Measurements from ENCODE around the gene AHSP.

DNA sequence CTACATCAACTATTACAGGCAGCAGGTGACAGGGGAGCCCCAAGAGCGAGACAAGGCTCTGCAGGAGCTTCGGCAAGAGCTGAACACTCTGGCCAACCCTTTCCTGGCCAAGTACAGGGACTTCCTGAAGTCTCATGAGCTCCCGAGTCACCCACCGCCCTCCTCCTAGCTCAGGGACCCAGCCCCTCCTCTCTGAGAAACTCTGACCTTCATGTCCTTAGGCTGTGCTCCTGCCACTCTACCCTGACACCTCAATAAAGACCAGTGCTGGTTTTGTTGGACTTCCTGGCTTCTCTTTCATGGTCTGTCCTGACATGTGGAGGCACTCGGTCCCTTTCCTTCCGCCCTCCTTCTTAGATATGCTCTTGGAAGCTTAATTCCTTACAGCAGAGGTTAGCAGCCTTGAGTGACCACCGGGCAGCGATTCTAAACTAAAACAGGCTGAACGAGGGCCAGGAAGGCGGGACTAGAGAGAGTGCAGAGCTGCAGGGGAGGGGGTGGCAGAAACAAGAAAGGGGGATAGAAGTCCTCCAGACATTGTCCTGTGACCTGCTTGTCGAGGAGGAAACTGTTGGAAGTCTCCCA lies 915 bp downstream of the AHSP start:
- TF ChIP-seq POLR2A (IDR thresholded peaks at IDR 0.05): no peak
- TF ChIP-seq, protein P1, sequence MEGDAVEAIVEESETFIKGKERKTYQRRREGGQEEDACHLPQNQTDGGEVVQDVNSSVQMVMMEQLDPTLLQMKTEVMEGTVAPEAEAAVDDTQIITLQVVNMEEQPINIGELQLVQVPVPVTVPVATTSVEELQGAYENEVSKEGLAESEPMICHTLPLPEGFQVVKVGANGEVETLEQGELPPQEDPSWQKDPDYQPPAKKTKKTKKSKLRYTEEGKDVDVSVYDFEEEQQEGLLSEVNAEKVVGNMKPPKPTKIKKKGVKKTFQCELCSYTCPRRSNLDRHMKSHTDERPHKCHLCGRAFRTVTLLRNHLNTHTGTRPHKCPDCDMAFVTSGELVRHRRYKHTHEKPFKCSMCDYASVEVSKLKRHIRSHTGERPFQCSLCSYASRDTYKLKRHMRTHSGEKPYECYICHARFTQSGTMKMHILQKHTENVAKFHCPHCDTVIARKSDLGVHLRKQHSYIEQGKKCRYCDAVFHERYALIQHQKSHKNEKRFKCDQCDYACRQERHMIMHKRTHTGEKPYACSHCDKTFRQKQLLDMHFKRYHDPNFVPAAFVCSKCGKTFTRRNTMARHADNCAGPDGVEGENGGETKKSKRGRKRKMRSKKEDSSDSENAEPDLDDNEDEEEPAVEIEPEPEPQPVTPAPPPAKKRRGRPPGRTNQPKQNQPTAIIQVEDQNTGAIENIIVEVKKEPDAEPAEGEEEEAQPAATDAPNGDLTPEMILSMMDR (IDR thresholded peaks at IDR 0.05): no peak

All from testis (tissue), 2 donors.